ENCODE measurements around the gene TMEM134. TPM values are rescaled to one million over a fixed set of nuclear protein-coding genes. Genes with fewer than 3 reads are reported as not detected.
A peak's percentile ranks its signal among the peaks of the same experiment; 100 is the strongest.

TMEM134 gene
- total RNA-seq, 1 experiment from 2014 or later: 52.2 TPM

DNA sequence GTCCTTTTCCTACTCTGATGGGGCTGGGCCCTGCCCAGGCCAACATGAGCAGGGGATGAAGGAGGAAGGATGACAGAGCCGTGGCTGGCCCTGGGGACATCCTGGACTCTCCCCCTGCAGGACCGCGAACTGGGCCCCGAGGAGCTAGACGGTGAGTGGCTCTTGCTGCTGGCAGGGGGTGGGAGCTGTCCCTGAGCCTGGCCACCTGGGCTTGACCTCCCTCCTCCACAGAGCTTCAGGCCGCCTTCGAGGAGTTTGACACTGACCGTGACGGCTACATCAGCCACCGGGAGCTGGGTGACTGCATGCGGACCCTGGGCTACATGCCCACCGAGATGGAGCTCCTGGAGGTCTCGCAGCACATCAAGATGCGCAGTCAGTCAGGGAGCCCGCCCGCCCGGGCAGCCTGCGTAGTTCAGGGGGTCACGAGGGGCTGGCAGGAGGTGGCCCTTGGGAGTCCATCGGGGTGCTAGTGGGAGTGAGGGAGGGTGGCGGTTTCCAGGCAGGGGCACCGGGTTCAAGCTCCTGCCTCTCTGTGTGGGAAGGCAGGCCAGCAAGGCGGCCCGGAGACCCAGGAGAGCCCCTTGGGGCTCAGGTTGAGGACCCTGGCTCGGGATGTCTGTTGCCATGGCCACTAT, 12.9 kb downstream of the TMEM134 start:
- no peaks in the 10 kb centered on the region for H3K9me3 Mint-ChIP-seq (ENCODE audit: unreplicated experiment)
- Histone ChIP-seq H3K4me1 (no peaks in the 10 kb centered on the region), H3K36me3 (ENCODE audit: control insufficient read depth, insufficient read depth, low read length) (no peaks in the 10 kb centered on the region), H3K4me3 (ENCODE audit: low read depth, low read length) (no peak overlapping the region), H3K27me3 (replicated peaks; ENCODE audit: control insufficient read depth, insufficient read depth, low read length) (no peaks in the 10 kb centered on the region), H3K9me3 (no peaks in the 10 kb centered on the region)
- no TSS peak for BruUV-seq (replicated peaks)
- CTCF ChIA-PET: interaction anchor here (0.6 to 1.0 kb wide), 2 partner anchors 8 to 55 kb away, joined by 3 read pairs; partner anchors contain the start of gene PPP1CA
- H3K36me3 Mint-ChIP-seq (ENCODE audit: insufficient read depth, unreplicated experiment): no peaks in the 10 kb centered on the region
- no peak overlapping the region for H3K27ac Mint-ChIP-seq (ENCODE audit: unreplicated experiment)
- no peaks in the 10 kb centered on the region for H3K27me3 Mint-ChIP-seq (ENCODE audit: insufficient read depth, unreplicated experiment)
- H3K4me3 Mint-ChIP-seq (ENCODE audit: unreplicated experiment): no peak overlapping the region
- intact Hi-C loops (cut with micrococcal nuclease; ENCODE audit: unreplicated experiment): no loop called here
- DNase-seq: peak in 1 of 2 experiments; percentile 40
- TF ChIP-seq, protein P1, sequence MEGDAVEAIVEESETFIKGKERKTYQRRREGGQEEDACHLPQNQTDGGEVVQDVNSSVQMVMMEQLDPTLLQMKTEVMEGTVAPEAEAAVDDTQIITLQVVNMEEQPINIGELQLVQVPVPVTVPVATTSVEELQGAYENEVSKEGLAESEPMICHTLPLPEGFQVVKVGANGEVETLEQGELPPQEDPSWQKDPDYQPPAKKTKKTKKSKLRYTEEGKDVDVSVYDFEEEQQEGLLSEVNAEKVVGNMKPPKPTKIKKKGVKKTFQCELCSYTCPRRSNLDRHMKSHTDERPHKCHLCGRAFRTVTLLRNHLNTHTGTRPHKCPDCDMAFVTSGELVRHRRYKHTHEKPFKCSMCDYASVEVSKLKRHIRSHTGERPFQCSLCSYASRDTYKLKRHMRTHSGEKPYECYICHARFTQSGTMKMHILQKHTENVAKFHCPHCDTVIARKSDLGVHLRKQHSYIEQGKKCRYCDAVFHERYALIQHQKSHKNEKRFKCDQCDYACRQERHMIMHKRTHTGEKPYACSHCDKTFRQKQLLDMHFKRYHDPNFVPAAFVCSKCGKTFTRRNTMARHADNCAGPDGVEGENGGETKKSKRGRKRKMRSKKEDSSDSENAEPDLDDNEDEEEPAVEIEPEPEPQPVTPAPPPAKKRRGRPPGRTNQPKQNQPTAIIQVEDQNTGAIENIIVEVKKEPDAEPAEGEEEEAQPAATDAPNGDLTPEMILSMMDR (IDR thresholded peaks at IDR 0.05; ENCODE audit: insufficient read depth in 1 of 2, low read depth in 1 of 2, low read length in 1 of 2, severe bottlenecking in 1 of 2, unreplicated experiment in 1 of 2): no peak
- H3K4me1 Mint-ChIP-seq (ENCODE audit: low read depth, unreplicated experiment): no peaks in the 10 kb centered on the region
- POLR2A ChIA-PET: no interaction called here

DNA sequence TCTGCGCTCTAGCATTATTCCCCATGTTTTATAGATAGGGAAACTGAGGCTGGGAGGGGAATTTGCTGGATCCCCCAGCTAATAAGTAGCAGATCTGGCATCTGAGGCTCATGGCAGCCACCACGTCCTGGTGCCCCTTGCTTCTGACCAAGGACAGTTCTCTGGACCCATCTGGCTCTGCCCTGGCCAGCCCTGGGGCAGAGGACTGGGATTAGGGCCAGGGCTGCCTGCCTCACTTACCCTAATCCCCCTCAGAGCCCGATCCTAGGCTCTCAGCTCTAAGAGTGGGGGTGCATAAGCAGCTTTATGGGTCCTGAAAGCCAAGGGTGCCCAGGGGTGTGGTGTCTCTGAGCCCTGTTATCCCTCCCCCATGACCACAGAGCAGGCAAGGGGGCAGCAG, 14.0 kb downstream of the TMEM134 start, which contains the start of gene CABP4:
CABP4 (plus strand) TSS at position 301 of the 400 bp plus-strand sequence; CDS start at position 371, 70 bp downstream.
- no peaks in the 10 kb centered on the region for H3K4me1 Mint-ChIP-seq (ENCODE audit: low read depth, unreplicated experiment)
- no TSS peak for BruUV-seq (replicated peaks)
- H3K9me3 Mint-ChIP-seq (ENCODE audit: unreplicated experiment): no peaks in the 10 kb centered on the region
- Histone ChIP-seq H3K27me3 (replicated peaks; ENCODE audit: control insufficient read depth, insufficient read depth, low read length) (no peaks in the 10 kb centered on the region), H3K4me3 (ENCODE audit: low read depth, low read length) (no peak within 1 kb of the TSS), H3K9me3 (no peaks in the 10 kb centered on the region), H3K4me1 (no peaks in the 10 kb centered on the region), H3K36me3 (ENCODE audit: control insufficient read depth, insufficient read depth, low read length) (no peaks in the 10 kb centered on the region)
- POLR2A ChIA-PET: no interaction called here
- intact Hi-C loops (cut with micrococcal nuclease; ENCODE audit: unreplicated experiment): no loop called here
- H3K4me3 Mint-ChIP-seq (ENCODE audit: unreplicated experiment): no peak within 1 kb of the TSS
- CTCF ChIA-PET: no interaction called here
- TF ChIP-seq, protein P1 (IDR thresholded peaks at IDR 0.05; ENCODE audit: insufficient read depth in 1 of 2, low read depth in 1 of 2, low read length in 1 of 2, severe bottlenecking in 1 of 2, unreplicated experiment in 1 of 2): no peak
- H3K36me3 Mint-ChIP-seq (ENCODE audit: insufficient read depth, unreplicated experiment): no peaks in the 10 kb centered on the region
- no peaks in the 10 kb centered on the region for H3K27me3 Mint-ChIP-seq (ENCODE audit: insufficient read depth, unreplicated experiment)
- DNase-seq: no peak
- no peak within 1 kb of the TSS for H3K27ac Mint-ChIP-seq (ENCODE audit: unreplicated experiment)

DNA sequence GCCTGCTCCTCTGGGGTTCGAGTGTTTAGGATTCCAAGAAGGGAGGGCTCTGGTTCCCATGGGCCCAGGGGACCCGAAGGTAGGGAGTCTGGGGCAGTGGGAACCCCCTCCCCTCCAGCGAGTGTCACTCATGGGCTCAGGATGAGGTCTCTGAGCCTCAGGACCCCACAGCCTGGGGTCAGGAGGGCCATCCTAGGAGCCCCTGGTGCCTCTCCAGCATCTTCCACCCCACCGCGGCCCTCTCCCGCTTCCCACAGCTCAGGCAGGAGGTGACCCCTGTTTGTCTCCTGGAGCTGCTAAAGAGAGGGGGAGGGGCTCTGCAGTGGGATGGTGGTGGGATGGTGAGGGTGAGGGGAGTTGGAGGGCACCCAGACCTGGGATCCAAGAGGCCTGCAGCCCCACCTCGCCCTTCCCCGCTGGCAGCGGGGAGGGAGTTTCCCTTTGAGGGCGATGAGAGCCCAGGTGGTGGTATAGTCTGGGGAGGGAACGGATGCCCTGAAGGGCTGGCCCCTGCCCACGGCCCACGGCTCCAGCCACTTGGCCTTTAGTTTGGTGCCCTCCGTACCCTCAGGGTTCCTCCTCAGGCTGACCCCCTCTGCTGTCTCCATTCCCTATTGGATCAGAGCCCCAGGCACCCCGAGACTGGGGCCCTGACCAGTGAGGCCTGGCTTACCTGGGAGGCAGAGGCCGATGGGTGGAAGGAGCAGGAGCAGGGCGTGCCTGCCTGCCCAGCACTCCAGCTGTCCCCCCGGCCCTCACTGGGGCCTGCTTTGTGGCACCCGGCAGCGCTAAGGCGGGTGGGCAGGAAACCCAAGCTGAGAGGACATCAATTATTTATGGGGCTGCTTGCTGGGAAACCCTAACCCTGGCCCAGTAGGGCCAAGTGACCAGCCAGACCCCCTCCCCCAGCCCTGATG, 15.0 kb downstream of the TMEM134 start:
- no peak overlapping the region for H3K27ac Mint-ChIP-seq (ENCODE audit: unreplicated experiment)
- Histone ChIP-seq H3K4me1 (no peaks in the 10 kb centered on the region), H3K27me3 (replicated peaks; ENCODE audit: control insufficient read depth, insufficient read depth, low read length) (no peaks in the 10 kb centered on the region), H3K9me3 (no peaks in the 10 kb centered on the region), H3K4me3 (ENCODE audit: low read depth, low read length) (no peak overlapping the region), H3K36me3 (ENCODE audit: control insufficient read depth, insufficient read depth, low read length) (no peaks in the 10 kb centered on the region)
- DNase-seq: no peak
- CTCF ChIA-PET: no interaction called here
- intact Hi-C loops (cut with micrococcal nuclease; ENCODE audit: unreplicated experiment): no loop called here
- TF ChIP-seq, protein P1 (IDR thresholded peaks at IDR 0.05; ENCODE audit: insufficient read depth in 1 of 2, low read depth in 1 of 2, low read length in 1 of 2, severe bottlenecking in 1 of 2, unreplicated experiment in 1 of 2): no peak
- H3K4me1 Mint-ChIP-seq (ENCODE audit: low read depth, unreplicated experiment): no peaks in the 10 kb centered on the region
- BruUV-seq (replicated peaks): no TSS peak
- no peaks in the 10 kb centered on the region for H3K36me3 Mint-ChIP-seq (ENCODE audit: insufficient read depth, unreplicated experiment)
- no peak overlapping the region for H3K4me3 Mint-ChIP-seq (ENCODE audit: unreplicated experiment)
- POLR2A ChIA-PET: no interaction called here
- no peaks in the 10 kb centered on the region for H3K27me3 Mint-ChIP-seq (ENCODE audit: insufficient read depth, unreplicated experiment)
- H3K9me3 Mint-ChIP-seq (ENCODE audit: unreplicated experiment): no peaks in the 10 kb centered on the region

Data from Caco-2 (cell line).